Activated gamma-delta T cell (primary cell): ENCODE data around the gene RSAD2.

Source experiments
- DNase-seq: peaks from one replicate; lab custom pipeline; 2025; lab: John Stamatoyannopoulos, UW

Gene RSAD2

DNA sequence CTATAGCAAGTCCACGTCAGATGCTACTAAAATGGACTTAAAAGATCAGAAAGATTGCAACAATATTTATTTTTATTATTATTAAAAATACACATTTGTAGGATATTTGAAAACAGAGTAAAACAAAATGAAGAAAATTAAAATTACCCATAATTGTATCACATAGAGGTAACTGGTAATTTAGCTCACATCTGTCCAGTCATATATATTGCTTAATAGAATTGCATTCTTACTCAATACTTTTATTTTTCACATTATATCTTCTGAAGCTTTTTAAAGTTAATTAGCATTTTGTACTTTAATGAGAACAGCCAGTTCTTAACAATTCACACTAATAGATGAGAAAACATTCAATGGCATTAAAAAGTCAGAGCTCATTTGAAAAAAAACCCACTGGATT lies 28.1 kb downstream of the RSAD2 start:
- no peak for DNase-seq

DNA sequence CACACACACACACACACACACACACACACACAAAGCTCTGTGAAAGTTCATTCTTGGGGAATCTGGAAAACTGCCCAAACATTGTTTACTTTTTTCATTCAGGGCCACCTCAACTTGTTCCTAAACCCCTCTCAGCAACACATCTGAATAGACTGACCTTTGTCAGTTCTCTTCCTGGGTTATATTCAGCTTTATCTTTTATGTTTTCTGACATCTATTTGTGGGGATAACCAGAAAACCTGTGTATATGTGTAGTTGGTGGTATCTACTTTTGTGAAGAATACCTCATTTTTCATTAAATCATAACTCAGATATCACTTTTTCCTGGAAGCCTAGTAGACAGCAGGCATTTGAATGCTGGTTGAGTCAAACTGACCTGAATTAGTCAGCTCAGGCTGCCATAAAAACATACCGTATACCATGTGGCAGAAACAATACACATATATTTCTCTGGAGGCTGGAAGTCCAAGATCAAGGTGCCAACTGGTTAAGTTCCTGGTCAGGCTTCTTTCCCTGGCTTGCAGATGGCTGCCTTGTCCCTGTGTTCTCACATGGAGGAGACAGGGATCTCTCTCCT lies 28.7 kb downstream of the RSAD2 start:
- DNase-seq = no peak

DNA sequence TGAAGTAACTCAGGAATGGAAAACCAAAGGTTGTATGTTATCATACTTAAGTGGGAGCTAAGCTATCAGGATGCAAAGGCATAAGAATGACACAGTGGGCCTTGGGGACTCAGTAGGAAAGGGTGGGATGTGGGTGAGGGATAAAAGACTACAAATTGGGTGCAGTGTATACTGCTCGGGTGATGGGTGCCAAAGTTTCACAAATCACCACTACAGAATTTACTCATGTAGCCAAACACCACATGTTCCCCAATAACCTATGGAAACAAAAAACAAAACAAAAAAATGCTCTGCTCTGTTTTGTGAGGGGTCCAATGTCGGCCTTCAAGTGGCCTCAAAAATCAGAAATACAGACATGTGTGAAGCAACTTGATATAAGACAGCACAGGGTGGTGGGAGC lies 30.7 kb downstream of the RSAD2 start:
- no peak for DNase-seq

DNA sequence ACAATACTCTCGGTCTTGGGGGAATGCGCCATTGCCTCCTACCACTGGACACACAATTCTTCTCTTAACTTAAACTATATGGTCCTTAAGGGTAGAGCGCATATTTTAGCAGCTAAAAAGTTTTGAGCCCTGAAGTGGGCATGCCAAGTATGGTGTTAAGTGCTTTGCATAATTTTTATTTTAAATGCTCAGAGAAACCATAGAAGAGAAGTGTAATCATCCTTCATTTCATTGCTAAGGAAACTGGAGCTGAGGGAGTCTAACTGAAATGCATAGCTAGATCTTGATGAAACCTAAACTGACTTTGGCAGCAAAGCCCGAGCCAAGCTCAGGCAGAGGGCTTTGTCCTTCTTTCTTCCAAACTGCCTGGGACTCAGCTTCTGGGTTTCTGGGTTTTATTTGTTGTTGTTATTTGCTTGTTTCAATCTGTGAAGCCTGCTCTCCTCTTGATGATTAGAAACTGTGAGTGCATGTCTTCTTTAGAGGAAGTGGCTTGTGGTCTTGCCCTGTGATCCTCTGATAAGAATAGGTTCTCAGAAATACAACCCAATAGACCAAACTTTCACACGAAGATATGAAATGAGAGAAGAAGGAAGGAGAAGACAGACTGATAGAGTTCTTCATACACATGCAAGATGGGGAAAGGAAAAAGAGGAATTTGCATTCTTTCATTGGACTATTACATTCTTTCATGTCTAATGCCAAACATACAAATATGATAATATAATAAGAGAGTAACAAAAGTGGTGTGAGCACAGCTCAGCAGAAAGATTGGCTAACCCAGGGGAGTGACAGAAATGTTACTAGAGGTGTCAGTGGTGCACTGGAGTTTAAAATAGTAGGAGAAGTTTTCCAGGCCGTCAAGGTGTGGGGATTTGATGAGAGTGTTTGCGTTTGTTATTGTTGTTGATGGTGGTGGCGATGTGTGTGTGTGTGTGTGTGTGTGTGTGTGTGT lies 32.1 kb downstream of the RSAD2 start:
- DNase-seq = no peak

DNA sequence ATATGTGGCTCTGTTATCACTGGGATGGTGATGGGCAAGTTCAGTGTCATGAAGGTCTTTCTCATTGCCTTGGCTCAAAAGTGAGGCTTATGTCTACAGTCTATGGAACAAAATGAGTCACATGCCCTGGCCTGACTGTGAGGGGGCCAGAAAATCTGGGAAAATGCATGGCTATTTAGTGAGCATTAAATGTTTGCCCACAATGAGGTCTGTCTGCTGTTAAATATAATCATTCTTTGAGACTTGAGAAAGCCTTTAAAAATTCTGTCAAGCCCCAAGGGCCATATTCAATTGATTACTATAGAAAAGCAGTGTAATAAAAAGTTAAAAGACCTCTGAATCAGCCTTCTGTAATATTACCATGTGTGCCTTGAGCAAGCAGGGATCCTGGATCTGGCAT lies 34.1 kb downstream of the RSAD2 start:
- no peak for DNase-seq

DNA sequence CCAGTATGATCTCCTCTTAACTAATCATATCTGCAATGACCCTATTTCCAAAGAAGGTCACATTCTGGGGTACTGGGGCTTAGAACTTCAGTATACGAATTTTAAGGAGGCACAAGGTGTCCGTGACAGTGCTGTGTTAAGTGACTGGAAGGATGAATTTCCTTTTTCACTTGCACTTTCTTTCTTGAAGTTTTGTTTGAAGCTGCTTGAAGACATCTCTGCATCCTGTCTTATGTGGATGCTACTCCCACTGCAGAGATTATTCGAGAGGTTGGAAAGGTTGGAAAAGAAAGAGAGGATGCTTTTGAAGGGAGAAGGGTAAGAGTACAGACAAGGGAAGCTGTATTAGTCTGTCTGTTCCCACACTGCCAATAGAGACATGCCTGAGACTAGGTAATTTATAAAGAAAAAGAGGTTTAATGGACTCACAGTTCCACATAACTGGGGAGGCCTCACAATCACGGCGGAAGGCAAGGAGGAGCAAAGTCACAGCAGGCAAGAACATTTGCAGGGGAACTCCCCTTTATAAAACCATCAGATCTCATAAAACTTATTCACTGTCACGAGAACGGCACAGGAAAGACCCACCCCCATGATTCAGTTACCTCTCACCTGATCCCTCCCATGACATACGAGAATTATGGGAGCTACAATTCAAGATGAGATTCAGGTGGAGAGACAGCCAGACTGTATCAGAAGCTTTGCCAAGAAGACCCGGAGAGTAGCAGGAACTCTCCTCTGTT lies 36.0 kb downstream of the RSAD2 start:
- no peak for DNase-seq

DNA sequence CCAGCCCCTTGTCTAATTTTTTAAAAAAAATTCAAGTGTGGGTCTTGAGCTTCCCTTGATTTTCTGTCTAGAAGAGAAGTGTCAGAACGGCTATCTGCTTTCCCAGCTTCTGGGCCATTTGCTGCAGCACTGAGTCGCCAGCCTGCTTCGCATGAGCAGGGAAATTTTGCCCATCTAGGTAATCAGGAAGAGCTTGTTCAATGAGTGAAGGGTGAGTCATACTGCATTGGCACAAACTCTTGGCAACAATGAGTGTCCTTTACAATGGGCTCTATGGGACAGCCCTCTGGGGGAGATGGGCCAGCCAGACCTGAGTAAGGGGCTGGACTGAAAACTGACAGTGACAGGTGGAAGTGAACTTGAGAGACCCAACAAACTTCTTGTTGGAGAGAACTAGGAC lies 37.3 kb downstream of the RSAD2 start:
- no peak for DNase-seq

DNA sequence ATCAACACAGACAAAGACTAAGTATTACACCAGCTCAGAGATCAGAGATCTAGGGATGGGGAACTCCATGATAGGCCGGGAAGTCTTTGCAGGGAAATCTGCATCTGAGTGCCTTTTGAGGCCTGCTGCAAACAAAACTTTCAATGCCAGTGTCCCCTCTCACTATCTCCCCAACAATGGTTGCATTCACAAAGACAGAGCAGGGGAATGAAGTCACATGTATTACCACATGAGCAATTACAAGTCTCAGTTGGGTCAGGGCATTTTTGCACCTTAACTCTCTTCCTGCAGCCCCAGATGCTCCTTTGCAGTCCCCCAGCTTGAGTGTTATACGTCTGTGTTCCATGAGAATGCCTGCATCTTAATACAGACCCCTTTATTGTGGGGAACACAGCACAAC lies 37.8 kb downstream of the RSAD2 start:
- DNase-seq = no peak

DNA sequence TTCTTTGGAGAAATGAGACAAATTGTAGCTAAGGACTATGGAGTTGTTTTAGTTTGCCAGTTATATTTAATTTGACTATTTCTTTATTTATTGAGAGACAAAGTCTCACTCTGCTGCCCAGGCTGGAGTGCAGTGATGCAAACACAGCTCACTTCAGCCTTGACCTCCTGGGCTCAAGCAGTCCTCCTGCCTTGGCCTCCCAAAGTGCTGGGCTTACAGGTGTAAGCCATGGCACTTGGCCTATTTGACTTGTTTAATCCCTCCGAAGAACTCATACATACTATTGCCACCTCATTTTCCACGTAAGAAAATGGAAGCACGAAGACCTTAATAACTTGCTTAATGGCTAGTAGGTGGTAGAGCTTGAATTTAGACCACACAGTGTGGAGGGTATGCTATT lies 38.6 kb downstream of the RSAD2 start:
- DNase-seq = no peak

DNA sequence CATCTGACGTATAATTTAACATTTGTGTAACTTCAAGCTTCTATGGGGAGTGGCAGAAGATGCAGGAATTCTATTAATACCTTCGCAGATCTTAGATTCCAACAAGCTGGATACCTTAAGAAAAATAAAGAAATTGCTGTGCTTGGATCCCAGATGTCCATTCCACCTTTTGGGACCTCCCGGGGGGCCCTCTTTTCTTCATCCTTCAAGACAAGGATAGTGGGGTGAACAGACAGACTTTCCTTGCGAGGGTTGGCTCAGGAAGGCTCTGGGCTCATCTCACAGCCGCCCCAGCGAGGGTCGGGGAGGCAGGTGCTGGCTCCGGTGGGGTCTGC lies 39.1 kb downstream of the RSAD2 start:
- DNase-seq = no peak

DNA sequence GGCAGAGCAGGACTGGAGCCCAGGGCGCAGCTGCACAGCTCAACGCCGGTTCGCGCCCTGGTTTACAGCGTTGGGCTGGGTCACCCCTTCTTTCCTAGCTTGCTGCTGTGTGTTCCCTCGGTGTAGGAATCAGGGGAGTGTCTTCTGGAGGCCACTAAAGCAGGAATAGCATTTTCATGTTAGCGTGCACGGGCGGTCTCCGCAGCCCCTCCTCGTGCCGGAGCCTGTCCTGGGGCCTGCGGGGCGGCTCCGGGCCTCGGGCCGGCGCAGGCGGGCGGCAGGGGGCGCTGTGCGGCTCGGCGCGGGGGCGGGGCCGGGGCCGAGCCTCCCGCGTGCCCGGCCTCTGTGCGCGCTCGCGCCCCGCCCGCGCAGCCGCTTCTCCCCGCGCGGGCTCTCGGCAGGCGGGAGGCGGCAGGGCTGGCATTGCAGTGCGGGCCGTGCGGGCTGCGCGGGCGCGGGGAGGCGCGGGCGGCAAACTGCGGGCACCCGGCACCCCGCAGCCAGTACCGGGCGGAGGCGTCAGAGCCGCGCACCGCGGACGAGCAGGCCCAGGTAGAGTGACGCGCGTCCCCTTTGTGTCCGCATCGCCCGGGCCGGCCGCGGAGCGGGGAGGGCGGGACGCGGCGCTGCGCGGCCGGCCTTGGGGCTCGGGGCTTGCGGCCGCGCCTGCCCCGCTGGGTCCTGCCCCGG lies 39.6 kb downstream of the RSAD2 start, which contains the start of gene RNF144A:
Gene RNF144A, plus strand, starts transcription at position 342 of the 690 bp plus-strand sequence. CDS start 79,515 bp downstream, outside the sequence.
- peak; percentile 58 for DNase-seq

DNA sequence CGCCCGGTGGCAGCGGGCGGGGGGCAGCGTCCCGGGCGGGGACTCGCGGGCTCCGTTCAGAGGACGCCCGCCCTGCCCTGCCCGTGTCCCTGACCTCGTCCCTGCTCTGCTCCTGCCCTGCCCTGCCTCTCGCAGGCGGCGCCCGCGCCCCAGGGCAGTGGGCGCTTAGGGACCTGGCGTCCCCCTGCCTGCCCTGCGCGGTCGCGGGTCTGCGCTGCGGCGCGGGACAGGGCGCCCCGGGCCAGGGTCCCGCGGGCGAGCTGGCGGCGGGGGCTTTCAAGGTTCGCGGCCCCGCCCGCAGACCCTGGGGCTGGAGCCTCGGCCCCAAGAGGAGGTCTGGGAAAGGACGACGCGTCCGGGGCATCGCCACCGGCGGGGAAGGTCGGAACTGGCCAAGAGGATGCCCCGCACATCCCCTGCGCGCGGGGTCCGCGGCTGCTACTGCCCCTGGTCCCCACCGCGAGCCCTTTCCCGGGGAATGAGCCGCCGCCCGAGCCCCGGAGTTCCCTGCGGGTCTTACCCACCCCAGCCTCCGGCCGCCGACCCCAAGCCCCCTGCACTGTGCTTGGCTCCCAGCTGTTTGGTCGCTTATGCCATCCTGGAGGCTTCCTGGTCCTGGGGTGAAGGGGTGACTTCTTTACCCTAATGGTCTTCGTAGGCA lies 40.3 kb downstream of the RSAD2 start:
- DNase-seq = no peak

DNA sequence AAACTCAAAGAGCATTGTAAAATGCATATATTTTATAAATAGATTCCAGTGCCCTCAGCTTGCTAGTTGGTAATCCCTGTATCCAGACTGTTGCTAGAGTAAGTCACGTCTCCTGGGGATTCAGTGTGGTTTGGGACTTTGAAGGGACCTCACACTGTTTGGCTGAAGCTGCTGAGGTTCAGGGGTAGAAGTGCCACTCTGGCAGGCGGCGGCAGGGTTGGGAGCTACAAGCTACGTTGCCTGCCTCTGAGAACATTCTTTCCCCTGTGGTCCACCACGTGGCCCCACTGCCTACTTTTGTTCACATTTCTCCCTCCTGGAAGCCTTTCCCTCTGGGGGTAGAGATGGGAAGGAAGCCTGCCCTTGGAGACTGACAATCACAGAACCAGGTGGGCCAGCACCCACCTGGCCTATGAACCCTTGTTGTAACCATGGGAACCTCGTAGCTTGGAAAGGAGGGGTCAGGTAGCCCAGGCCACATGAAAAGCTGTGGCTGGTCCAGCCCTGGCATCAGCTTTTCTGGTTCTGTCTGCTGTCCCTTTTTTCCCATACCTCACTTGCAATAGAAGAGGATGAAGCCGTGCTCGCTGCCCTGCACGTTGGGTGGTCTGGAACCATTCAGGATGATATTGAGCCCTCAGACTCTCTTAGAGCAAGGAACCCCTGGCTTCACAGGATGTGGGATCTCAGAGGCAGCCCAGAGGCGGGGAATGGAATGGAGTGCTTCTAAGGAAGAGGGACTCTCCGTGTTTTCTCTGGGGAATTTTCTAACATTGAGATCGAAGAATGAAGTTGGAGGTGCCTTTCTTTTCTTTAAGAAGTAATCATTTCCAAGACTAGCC lies 42.5 kb downstream of the RSAD2 start:
- DNase-seq = no peak

DNA sequence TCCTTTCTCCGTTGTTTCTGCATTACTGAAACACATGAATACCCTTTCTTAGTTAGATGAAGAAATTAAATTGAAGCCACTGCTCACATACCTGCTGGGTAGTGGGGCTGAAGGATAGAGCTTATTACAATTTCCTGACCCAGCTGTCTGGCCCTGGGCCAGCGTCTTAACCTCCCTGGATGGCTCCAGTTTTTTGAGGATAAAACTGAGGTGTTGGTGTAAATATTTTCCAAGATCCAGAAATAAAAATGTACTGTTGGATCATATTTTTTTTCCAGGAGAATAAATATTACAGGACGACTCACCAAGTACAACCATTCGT lies 43.1 kb downstream of the RSAD2 start:
- no peak for DNase-seq

DNA sequence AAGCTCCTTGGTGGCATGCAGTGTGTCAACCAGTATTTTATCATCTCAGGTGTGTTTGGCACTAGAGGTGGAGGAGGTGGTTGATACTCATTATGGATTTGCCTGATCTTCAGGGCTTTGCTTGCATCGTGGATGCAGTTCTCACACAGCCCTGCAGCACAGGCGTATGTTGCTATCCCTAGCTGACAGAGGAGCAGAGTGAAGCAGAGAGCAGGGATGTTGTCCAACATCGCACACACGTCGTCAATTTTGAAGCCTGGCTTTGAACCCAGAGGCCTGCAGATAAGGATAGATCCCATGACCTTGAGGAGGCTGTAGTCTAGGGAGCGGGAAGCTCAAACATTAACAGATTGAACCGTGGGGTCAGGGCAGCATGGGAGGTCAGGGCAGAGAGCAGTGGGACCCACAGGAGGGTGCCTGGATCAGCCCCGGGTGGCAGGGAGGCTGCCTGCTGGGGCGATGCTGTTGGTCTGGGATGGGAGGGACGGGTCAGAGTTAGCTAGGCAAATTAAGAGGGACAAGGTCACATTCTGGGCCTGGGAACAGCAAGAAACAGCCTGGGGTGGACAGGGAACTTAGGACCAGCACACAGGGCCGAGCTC lies 43.8 kb downstream of the RSAD2 start:
- DNase-seq = no peak

DNA sequence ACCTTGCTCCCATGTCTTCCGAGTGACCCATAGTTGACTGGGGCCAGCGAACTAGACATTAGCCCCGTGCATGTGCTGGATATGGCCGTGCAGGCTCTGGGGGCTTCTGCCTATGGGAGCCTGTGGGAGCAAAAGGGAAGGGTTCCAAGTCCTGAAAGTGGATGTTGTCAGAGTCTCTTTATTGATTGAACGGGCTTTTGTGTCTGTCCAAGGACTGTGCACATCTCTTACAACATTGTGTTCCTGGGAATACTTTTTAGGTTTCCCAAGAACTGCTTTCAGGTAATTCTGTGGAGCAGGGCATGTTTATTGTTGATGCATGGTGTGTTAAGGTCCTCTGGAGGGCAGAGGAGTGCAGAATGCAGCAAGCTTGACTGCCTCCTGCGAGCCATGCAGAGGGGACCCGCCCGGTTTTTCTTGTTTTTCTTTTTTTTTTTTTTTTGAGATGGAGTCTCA lies 44.7 kb downstream of the RSAD2 start:
- DNase-seq = no peak

DNA sequence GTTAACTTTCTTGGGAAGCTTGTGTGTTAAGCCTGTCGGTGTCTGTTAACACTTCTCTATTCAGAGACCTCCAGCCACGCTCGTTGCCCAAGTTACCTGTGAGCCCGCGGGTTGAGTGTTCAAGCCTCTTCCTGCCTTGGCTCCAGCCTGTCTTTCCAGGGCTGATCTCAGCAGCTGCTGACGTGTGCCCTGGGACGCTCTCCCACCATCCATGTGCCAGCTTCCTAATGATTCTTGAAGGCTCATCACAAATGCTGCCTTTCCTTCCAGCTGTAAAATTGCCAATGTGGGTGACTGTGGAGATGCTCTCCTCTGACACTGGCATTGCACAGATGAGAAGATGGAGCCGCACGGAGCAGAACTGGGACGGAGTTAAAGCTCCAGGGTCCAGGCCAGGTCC lies 45.7 kb downstream of the RSAD2 start:
- DNase-seq = no peak

DNA sequence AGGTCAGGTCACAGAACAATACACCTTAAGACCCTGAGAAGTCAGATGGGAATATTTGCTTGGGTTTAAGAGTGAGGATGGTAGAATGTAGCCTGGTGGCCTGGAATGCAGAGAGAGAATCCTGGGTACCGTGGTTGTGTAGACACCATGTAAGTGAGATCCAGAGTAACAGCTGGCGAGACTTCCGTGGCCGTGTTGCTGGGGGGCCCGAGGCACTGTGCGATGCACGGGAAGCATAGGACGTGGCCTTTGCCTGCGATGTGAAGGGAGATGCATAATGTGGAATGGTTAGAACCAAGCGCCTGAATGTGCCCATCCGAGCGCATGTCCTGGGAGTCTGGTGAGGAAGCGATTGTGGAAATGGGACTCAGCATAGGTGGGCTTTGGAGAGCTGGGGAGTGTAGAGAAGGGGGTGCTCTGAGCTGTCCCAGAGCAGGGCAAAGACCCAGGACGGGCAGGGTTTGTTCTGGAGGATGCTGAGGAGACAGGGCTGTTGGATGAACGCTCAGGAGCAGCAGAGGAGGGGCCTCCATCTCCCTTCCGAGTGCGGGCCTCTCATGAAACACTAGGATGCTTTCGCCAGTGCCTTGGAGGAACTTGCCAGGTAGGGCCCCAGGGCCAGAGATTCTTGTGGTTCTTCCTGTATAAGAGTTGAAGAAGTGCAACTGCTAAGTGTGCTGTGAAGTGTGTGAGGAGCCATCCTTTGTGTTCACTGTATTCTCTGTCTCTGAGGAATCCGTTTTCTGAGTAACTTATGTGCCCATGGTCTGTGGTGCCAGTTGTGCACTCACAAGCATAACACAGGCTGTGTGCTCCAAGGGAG lies 46.7 kb downstream of the RSAD2 start:
- DNase-seq = no peak

DNA sequence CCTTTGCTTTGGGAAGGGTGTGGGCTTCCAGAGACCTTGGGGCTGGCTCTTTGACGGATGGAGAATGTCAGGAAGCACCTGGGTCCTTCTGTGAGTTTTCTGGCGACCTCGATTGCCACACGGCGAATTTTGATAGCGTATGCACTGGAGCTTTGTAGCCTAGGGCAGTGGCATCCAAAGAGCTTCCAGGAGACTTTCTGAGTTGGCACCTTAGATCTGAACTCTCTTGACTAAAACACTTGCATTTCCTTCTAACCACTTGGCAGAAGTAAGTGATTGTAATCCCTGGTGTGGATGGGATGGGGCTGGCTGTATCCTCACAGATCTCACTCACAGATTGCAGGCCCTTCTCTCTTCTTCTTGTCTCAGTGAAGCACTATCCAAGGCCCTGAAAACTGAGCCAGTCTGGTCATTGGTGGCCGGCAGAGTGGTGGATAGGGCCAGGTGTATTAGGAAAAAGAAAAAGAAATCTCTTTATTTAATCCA lies 47.4 kb downstream of the RSAD2 start:
- DNase-seq = no peak
